WERI-Rb-1 (cell line): Measurements from ENCODE around the gene ASB4.

ENCODE experiments used
- DNase-seq: peaks from one replicate; pipeline ENCODE4 v3.0.0-alpha.2; 2020
- H3K27ac ChIP-seq: fragments of 250-450 bp; sonication (Bioruptor Pico); 2 replicates; pipeline ENCODE4 v1.5.1; 2020; ENCODE audit warnings: mild to moderate bottlenecking, moderate library complexity
- H3K27me3 ChIP-seq: fragments of 250-450 bp; sonication (Bioruptor Pico); 2 replicates; pipeline ENCODE4 v1.5.1; 2021; ENCODE audit warnings: mild to moderate bottlenecking, low read depth, moderate library complexity; ENCODE audit not compliant: insufficient read depth, severe bottlenecking
- H3K36me3 ChIP-seq: fragments of 250-450 bp; sonication (Bioruptor Pico); 2 replicates; pipeline ENCODE4 v1.5.1; 2020; ENCODE audit warnings: mild to moderate bottlenecking, moderate library complexity
- H3K4me3 ChIP-seq: 2 replicates; pipeline ENCODE4 v1.5.1; 2011; ENCODE audit warnings: low read depth, mild to moderate bottlenecking, control low read depth, low read length
- H3K9me3 ChIP-seq: fragments of 250-450 bp; sonication (Bioruptor Pico); 2 replicates; pipeline ENCODE4 v1.5.1; 2021; ENCODE audit warnings: mild to moderate bottlenecking, moderate library complexity; ENCODE audit not compliant: severe bottlenecking
- TF ChIP-seq, protein P1 (sequence below): IDR thresholded peaks from 2 replicates; pipeline ENCODE4 v1.5.1; 2011; ENCODE audit warnings: low read depth, mild to moderate bottlenecking, control low read depth, inconsistent platforms, low read length

Gene ASB4

DNA sequence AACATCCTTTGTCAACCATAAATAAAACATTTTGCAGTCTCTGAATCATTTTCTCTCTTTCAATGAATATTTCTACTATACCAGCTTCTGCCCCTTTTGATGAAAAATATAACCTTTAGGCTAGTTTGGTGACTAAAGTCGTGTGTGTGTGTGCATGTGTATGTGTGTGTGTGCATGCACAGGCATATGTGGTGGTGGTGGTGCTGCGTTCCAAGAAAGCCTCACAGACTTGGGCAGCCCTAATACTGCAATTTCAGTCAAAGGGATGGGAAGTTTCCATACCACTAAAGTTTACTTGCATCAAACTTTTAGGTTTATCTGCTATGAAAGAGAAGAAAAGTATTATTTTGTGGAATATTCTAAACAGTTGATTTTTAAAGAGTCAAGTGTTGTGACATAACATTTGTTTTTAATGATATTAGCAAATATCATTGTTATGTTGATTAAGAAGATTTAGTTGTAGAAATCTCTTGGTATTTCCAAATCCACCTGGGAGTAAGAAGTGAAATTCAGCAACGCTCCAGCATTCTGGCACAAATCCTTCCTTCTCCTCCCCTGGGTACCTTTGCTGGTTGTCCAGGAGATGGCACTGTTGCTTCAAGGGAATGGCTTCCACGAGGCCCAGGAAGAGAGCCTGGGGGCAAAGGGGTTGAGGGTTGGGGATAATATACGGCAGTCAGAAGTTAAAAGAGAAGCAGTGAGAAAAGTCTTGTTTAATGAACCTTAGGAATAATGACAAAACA is 41.5 kb downstream of the ASB4 start:
- Histone ChIP-seq H3K27ac (no peak overlapping the region), H3K4me3 (no peak overlapping the region), H3K9me3 (no peaks in the 10 kb centered on the region), H3K27me3 (no peaks in the 10 kb centered on the region), H3K36me3 (no peaks in the 10 kb centered on the region)
- TF ChIP-seq, protein P1, sequence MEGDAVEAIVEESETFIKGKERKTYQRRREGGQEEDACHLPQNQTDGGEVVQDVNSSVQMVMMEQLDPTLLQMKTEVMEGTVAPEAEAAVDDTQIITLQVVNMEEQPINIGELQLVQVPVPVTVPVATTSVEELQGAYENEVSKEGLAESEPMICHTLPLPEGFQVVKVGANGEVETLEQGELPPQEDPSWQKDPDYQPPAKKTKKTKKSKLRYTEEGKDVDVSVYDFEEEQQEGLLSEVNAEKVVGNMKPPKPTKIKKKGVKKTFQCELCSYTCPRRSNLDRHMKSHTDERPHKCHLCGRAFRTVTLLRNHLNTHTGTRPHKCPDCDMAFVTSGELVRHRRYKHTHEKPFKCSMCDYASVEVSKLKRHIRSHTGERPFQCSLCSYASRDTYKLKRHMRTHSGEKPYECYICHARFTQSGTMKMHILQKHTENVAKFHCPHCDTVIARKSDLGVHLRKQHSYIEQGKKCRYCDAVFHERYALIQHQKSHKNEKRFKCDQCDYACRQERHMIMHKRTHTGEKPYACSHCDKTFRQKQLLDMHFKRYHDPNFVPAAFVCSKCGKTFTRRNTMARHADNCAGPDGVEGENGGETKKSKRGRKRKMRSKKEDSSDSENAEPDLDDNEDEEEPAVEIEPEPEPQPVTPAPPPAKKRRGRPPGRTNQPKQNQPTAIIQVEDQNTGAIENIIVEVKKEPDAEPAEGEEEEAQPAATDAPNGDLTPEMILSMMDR = peak; percentile 78
- peak; percentile 50 for DNase-seq

DNA sequence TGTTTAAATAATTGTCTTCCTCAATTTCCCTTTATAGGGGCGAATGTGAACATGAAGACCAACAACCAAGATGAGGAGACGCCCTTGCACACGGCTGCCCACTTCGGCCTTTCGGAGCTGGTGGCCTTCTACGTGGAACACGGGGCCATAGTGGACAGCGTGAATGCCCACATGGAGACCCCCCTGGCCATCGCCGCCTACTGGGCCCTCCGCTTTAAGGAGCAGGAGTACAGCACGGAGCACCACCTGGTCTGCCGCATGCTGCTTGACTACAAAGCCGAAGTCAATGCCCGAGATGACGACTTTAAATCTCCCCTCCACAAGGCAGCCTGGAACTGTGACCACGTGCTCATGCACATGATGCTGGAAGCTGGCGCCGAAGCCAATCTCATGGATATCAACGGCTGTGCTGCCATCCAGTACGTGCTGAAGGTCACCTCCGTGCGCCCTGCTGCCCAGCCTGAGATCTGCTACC is 42.1 kb downstream of the ASB4 start:
- Histone ChIP-seq H3K36me3 (no peaks in the 10 kb centered on the region), H3K27me3 (no peaks in the 10 kb centered on the region), H3K9me3 (no peaks in the 10 kb centered on the region), H3K4me3 (no peak overlapping the region), H3K27ac (no peak overlapping the region)
- TF ChIP-seq, protein P1 = no peak
- no peak for DNase-seq

DNA sequence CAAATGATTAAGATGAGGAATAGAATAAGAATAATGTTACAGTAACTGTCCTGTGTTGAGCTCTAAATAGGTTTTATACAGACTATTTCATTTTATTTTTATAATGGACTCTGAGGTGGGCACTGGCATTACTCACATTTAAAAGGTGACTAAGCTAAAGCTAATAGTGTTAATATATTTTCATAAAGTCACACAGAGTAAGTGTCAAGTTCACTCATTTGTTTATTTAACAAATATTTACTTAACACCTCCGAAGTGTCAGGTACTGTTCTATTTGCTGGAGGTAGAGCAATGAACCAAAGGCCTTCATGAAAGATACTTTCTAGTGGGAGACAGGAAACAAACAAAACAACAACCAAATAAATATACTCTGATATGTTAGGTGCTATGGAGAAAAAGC is 44.0 kb downstream of the ASB4 start:
- Histone ChIP-seq H3K27me3 (no peaks in the 10 kb centered on the region), H3K27ac (no peak overlapping the region), H3K36me3 (no peaks in the 10 kb centered on the region), H3K9me3 (no peaks in the 10 kb centered on the region), H3K4me3 (no peak overlapping the region)
- TF ChIP-seq, protein P1 = no peak
- no peak for DNase-seq

DNA sequence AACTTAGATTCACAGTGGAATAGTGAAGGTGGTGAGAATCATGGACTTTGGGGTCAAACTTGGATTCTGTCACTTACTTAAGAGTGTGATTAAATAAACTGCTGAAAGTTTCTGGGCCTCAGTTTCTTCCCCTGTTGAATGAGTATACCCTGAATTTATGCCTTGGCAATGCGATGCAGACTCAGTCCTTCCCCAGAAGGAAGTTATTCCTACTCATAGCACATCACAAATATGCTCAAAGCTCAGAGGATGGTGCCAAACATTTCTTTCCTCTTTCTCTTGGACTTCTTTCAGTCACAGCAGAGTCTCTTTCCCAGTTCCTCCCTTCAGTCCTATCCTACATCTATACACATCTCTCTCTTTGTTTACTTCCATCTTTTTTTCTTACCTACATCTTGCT is 45.1 kb downstream of the ASB4 start:
- TF ChIP-seq, protein P1 = no peak
- H3K4me3 ChIP-seq = no peak overlapping the region
- no peaks in the 10 kb centered on the region for H3K9me3 ChIP-seq
- DNase-seq = no peak
- H3K27me3 ChIP-seq = no peaks in the 10 kb centered on the region
- no peak overlapping the region for H3K27ac ChIP-seq
- H3K36me3 ChIP-seq = no peaks in the 10 kb centered on the region

DNA sequence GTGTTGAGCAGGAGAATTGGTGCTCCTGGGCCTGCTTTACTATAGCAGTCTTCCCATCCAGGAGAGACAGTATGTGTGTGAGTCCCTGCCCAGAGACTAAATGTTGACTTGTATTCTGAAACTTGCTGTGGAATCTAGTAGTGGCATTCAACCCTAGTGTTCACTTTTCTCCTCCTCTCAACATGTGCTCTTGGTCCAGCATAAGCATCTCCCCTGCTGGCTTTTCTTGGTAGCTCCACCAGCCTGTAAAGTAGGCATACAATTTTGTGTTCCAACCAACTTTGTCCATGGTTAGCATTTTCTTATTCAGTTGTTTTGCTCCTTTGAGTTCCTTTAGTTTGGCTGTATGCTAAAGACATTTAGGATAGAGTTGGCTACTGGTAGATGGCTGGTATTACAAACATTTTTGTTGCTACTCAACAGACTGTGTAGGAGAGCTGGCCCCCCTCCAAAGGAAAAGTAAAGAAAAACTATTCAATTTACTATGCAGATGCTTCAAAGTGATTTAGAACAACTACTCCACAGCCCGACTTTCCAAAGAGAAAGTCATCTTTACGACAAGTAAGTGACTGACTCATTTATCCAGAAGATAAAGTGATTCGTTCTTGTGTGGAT is 46.0 kb downstream of the ASB4 start:
- Histone ChIP-seq H3K27me3 (no peaks in the 10 kb centered on the region), H3K36me3 (no peaks in the 10 kb centered on the region), H3K9me3 (no peaks in the 10 kb centered on the region), H3K27ac (no peak overlapping the region), H3K4me3 (no peak overlapping the region)
- TF ChIP-seq, protein P1 = no peak
- no peak for DNase-seq
